Panc1 (cell line): ENCODE measurements around the gene CLIP1. TPM values are rescaled to one million over a fixed set of nuclear protein-coding genes. Genes with fewer than 3 reads are reported as not detected.
"Not testable (repeated sequence)": the region's sequence is repeated elsewhere in the genome, so short reads cannot be mapped to it uniquely, and the experiment has no call there.

ENCODE experiments used
- ATAC-seq: fragments of 200-7000 bp; cut with Tn5 transposase; 2 replicates; pipeline ENCODE4 v1.9.1; 2020; ENCODE audit warnings: mild to moderate bottlenecking, moderate library complexity
- BruUV-seq: library from RNA; stranded (reverse); fragments of 400-500 nt; replicated peaks from 2 replicates; lab custom pipeline; 2021; lab: Mats Ljungman, UMichigan
- CTCF ChIA-PET: fragments of 300-600 bp; sonication (Branson Sonifier 250); formaldehyde crosslinking; loops from one replicate; lab custom pipeline; 2022; ENCODE audit warnings: antibody characterized with exemption; lab: Charles Lee
- POLR2A ChIA-PET: fragments of 300-600 bp; sonication (Branson Sonifier 250); formaldehyde crosslinking; loops from one replicate; lab custom pipeline; 2022; ENCODE audit warnings: antibody characterized with exemption; lab: Charles Lee
- DNase-seq: peaks from one replicate; pipeline ENCODE4 v3.0.0-alpha.2; 2010; ENCODE audit warnings: low read depth, low spot score
- H3K27ac ChIP-seq: 2 replicates; pipeline ENCODE4 v1.5.1; 2011; ENCODE audit warnings: mild to moderate bottlenecking, low read length, inconsistent platforms
- H3K27me3 ChIP-seq: fragments of 200-500 bp; sonication (Bioruptor generic); 2 replicates; pipeline ENCODE4 v1.6.0; 2014; ENCODE audit warnings: low read length, inconsistent platforms; ENCODE audit not compliant: control insufficient read depth, insufficient read depth
- H3K36me3 ChIP-seq: fragments of 200-500 bp; sonication (Bioruptor generic); 2 replicates; pipeline ENCODE4 v1.5.1; 2014; ENCODE audit warnings: inconsistent platforms, mild to moderate bottlenecking, low read length, moderate library complexity; ENCODE audit not compliant: control insufficient read depth, insufficient read depth
- H3K4me1 ChIP-seq: 2 replicates; pipeline ENCODE4 v1.5.1; 2011; ENCODE audit warnings: inconsistent platforms, mild to moderate bottlenecking, low read length, moderate library complexity; ENCODE audit not compliant: control insufficient read depth, insufficient read depth
- H3K4me3 ChIP-seq, 2 experiments: 2 replicates each; pipeline ENCODE4 v1.5.1; 2011 to 2012; ENCODE audit warnings: low read depth in 2 of 2, low read length in 2 of 2, mild to moderate bottlenecking in 2 of 2, inconsistent platforms in 1 of 2, moderate library complexity in 1 of 2
- H3K9me3 ChIP-seq: fragments of 200-500 bp; sonication (Bioruptor generic); 2 replicates; pipeline ENCODE4 v1.5.1; 2014; ENCODE audit warnings: low read depth, mild to moderate bottlenecking, inconsistent platforms, low read length, moderate library complexity; ENCODE audit not compliant: control insufficient read depth, insufficient read depth
- CTCF ChIP-seq: fragments of 450-650 bp; IDR thresholded peaks from 2 replicates; pipeline ENCODE4 v1.5.1; 2017; ENCODE audit warnings: mild to moderate bottlenecking
- POLR2AphosphoS5 ChIP-seq: IDR thresholded peaks from 2 replicates; pipeline ENCODE4 v1.6.1; 2012; ENCODE audit warnings: mild to moderate bottlenecking, low read depth, low read length, moderate library complexity
- REST ChIP-seq, 2 experiments: IDR thresholded peaks; 2 replicates each; pipeline ENCODE4 v1.6.1; 2011 to 2012; ENCODE audit warnings: low read depth in 2 of 2, control low read depth in 1 of 2, low read length in 1 of 2, mild to moderate bottlenecking in 1 of 2, moderate library complexity in 1 of 2; ENCODE audit not compliant: insufficient read depth in 1 of 2
- SIN3A ChIP-seq: IDR thresholded peaks from 2 replicates; pipeline ENCODE4 v1.6.1; 2012; ENCODE audit warnings: low read depth, mild to moderate bottlenecking, low read length, moderate library complexity, borderline replicate concordance; ENCODE audit not compliant: insufficient read depth
- TCF7L2 ChIP-seq: IDR thresholded peaks from 2 replicates; pipeline ENCODE4 v1.6.1; 2011; ENCODE audit warnings: mild to moderate bottlenecking, low read depth, low read length, inconsistent platforms
- in situ Hi-C: cut with HindIII; loops from 2 replicates; pipeline ENCODE4 v1.10.0; 2016; ENCODE audit warnings: low sequenced_read_pairs, low pct_unique_long_range_greater_than_20kb
- intact Hi-C: fragments of 100-400 bp; cut with micrococcal nuclease; formaldehyde crosslinking; loops from one replicate; pipeline ENCODE4 v1.10.0; 2022; ENCODE audit not compliant: unreplicated experiment
- total RNA-seq: library from RNA; stranded (reverse); gene quantifications from one replicate; pipeline ENCODE4 v1.2.1, GENCODE V29; 2021; ENCODE audit not compliant: unreplicated experiment

CLIP1 gene
- total RNA-seq, 1 experiment from 2014 or later, result 117 TPM

GRCh38 chr12:122357536-122357935, 64.9 kb downstream of the CLIP1 start:
- H3K27ac ChIP-seq, intact Hi-C loops, H3K4me1 ChIP-seq, H3K4me3 ChIP-seq, in situ Hi-C loops, H3K27me3 ChIP-seq, POLR2A ChIA-PET, DNase-seq, CTCF ChIA-PET, BruUV-seq, ATAC-seq, H3K9me3 ChIP-seq: not testable (repeated sequence)
- H3K36me3 ChIP-seq, result peaks cover 18% of the 10 kb centered on the region

GRCh38 chr12:122356991-122357390, 65.5 kb downstream of the CLIP1 start:
- intact Hi-C loops, H3K4me3 ChIP-seq, H3K27me3 ChIP-seq, H3K27ac ChIP-seq, H3K4me1 ChIP-seq, CTCF ChIA-PET, POLR2A ChIA-PET, BruUV-seq, ATAC-seq, in situ Hi-C loops, DNase-seq, H3K9me3 ChIP-seq: not testable (repeated sequence)
- peaks cover 20% of the 10 kb centered on the region for H3K36me3 ChIP-seq

GRCh38 chr12:122356192-122356635, 66.3 kb downstream of the CLIP1 start:
- intact Hi-C loops, result no loop called here

More at GRCh38 chr12:122356192-122356635, 66.3 kb downstream of the CLIP1 start:
- Histone ChIP-seq H3K9me3 (no peaks in the 10 kb centered on the region), H3K36me3 (peaks cover 26% of the 10 kb centered on the region), H3K27me3 (no peaks in the 10 kb centered on the region), H3K4me3 (no peak overlapping the region), H3K27ac (no peak overlapping the region), H3K4me1 (no peaks in the 10 kb centered on the region)
- ATAC-seq, result peak; percentile 97
- POLR2A ChIA-PET, result no interaction called here
- CTCF ChIA-PET, result interaction anchor here (0.6 to 1.2 kb wide), 2 partner anchors 51 to 67 kb away, joined by 4 to 6 read pairs; no protein-coding TSS in a partner anchor
- TF ChIP-seq POLR2AphosphoS5 (no peak), TCF7L2 (no peak), SIN3A (no peak), REST (IDR thresholded peaks at IDR 0.05; ENCODE audit: insufficient read depth in 1 of 2, low read depth in 2 of 2, low read length in 1 of 2) (no peak), CTCF (peak; percentile 89)
- BruUV-seq, result no TSS peak
- DNase-seq, result peak; percentile 39
- in situ Hi-C loops, result no loop called here
